ENCODE results near the gene XYLT2.
"Not testable (repeated sequence)": the region's sequence is repeated elsewhere in the genome, so short reads cannot be mapped to it uniquely, and the experiment has no call there.

The XYLT2 gene

GRCh38 chr17:50345432-50346312 lies at the start of gene XYLT2:
XYLT2 (plus strand) TSS chr17:50346126; CDS start chr17:50346141, 15 bp downstream.
- peak; percentile 92 to 94 for DNase-seq

- peak; percentile 72 to 77 for DNase-seq
Measured at GRCh38 chr17:50297407-50297865, 48.5 kb upstream of the XYLT2 start.

- DNase-seq = no peak
Measured at GRCh38 chr17:50298018-50298417, 47.9 kb upstream of the XYLT2 start.

GRCh38 chr17:50299776-50300175 lies 46.1 kb upstream of the XYLT2 start:
- no peak for DNase-seq

DNA sequence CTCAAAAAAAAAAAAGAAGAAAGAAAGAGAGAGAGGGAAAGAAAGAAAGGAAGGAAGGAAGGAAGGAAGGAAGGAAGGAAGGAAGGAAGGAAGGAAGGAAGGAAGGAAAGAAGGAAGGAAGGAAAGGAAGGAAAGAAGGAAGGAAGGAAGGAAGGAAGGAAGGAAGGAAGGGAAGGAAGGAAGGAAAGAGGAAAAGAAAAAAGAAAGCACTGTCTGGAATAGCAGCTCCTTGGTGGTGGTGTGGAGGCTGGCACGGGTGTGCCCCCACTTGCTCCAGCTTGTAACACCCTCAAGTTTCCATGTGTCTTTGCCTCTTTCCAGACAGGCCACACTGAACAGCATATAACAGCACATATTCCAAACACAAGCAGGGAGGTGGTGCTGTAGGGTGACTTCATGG lies 45.1 kb upstream of the XYLT2 start:
- DNase-seq = not testable (repeated sequence)

- DNase-seq = no peak
Measured at GRCh38 chr17:50301891-50302584, 43.9 kb upstream of the XYLT2 start.

GRCh38 chr17:50303051-50303450 lies 42.9 kb upstream of the XYLT2 start:
- no peak for DNase-seq

- no peak for DNase-seq
Measured at GRCh38 chr17:50303596-50303995, 42.3 kb upstream of the XYLT2 start.

DNA sequence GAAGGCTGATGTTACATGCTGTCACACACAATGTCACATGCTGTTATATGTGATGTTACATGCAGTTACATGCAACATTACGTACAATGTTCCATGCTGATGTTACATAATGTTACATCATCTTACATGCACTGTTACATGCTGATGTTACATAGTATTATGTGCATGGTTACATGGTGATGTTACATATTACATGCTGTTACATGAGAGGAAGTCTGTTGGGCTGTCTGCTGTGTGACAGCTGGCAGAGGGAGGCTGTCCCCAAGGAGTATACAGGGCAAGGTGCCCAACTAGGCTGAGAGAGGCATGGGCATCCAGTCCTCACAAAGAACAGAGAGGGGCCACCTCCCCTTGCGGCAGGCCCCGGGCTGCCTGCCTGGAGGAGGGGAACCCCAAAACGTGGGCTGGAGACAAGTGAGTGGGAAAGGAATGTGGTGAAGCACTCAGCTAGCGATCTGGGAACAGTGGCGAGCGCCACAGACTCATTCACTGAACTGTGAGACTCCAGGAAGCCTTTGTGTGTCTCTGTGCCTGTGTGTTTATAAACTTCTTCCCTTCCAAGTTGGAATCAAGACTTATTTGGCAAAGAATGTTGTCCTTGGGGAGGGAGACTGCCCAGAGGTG lies 41.0 kb upstream of the XYLT2 start:
- DNase-seq = no peak

DNA sequence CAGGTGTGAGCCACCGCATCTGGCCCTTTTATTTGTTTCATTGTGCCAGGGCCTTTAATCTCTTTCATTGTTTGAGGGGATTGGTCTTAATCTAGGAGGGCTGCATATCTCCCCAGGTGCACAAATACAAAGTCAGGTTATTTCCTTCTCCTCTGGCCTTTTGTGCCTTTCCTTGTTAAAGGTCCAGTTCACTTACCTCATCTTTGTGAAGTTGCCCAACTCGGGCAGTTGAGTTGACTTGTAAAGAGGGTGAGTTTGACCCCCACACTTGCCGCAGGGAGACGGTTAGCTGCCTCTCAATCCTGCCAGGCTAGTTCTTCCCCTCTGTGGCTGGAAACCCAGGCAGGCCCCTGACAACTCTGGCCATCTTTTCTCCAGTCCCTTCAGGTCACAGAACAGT lies 38.3 kb upstream of the XYLT2 start:
- no peak for DNase-seq

DNA sequence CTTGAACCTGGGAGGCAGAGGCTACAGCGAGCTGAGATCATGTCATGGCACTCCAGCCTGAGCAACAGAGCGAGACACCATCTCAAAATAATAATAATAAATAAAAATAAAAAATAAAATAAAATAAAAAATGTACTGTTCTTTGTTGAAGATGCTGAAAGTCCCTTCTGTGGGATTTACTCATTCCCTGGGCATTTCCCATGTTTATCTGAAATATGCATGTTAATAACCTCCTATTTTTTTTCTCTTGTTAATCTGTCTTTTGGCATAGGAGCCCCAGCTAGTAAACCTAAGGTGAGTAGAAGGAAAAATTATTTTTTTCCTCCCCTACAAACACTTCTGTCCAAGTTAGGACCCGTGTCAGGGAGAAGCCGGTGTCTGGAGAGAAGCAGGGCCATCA lies 37.3 kb upstream of the XYLT2 start:
- no peak for DNase-seq

- no peak for DNase-seq
Measured at GRCh38 chr17:50310455-50311111, 35.3 kb upstream of the XYLT2 start.

DNA sequence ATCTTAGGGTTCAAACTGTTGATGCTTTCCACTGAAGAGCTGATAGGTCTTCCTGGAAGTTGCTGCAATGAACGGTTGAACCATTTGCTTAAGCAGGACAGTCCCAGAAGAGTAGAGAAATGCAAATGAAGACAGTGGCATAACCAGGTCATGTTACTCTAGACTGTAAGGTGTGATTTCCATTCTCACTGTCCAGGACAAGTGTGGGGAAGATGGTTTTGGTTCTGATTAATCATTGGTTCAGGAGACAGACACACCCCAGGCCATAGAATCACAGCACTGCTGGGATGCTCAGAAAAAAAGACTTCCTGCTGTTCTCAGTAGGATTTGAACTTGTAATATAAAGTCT lies 34.8 kb upstream of the XYLT2 start:
- no peak for DNase-seq

GRCh38 chr17:50311483-50311882 lies 34.4 kb upstream of the XYLT2 start:
- no peak for DNase-seq

DNA sequence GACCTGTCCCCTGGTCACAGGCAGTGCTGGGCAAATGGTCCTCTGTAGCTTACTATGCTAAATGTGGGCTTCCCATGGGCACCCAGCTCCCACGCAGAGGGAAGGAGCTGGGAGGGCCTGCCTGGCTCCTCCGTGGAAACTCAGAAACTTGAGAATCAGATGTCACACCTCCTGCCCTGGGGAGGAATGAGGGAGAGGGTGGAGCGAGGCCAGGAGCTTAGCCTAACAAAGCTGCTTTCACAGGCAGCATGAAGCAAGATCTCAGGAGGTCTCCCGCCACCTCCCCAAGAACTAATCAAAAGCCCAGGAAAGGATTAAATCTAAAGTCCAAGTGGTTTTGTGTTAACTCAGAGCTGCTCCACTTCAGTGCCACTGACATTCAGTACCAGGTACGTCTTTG lies 33.6 kb upstream of the XYLT2 start:
- DNase-seq = no peak

DNA sequence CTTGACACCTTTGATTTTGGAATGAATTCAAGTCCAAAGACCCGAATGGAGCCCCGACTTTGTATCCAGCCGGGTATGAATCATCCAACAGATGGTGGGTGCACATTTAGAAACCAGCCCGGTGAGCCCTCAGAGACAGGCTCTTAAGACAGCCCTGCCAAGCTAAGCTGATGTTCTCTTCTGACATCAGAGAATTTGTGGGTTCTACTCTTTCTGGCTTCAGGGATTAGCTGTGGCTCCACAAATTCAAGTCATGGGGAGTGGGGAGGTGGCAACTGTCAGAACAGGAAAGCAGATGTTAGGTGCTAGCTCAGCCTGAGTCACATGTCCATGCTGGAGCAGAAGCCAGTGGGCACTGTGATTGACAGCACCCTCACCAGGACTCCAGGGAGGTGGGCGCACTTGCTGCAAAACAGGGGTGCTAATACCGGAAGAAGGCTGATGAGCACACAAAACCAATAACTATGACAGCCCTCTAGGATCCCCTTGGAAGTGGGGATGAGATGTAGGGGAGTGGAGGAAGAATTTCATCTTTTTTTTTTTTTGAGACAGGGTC lies 31.4 kb upstream of the XYLT2 start:
- DNase-seq = no peak

GRCh38 chr17:50316016-50316587 lies 29.8 kb upstream of the XYLT2 start:
- no peak for DNase-seq

- not testable (repeated sequence) for DNase-seq
Measured at GRCh38 chr17:50316660-50317059, 29.3 kb upstream of the XYLT2 start.

DNA sequence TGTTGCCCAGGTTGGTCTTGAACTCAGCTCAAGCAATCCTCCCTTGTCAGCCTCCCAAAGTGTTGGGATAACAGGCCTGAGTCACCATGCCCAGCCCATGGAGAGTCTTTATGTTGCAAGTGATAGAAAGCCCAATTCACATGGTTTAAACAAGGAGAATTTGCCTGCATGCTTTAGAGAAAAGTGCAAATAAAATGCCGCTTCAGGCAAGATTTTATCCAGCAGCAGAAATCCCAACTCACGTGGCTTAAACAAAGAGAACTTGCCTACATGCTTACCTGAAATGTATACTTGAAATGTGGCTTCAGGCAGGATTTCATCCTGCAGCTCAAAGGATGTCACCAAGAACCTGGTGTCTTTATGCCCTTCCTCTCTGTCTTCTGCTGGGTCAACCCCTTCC lies 28.8 kb upstream of the XYLT2 start:
- no peak for DNase-seq

DNA sequence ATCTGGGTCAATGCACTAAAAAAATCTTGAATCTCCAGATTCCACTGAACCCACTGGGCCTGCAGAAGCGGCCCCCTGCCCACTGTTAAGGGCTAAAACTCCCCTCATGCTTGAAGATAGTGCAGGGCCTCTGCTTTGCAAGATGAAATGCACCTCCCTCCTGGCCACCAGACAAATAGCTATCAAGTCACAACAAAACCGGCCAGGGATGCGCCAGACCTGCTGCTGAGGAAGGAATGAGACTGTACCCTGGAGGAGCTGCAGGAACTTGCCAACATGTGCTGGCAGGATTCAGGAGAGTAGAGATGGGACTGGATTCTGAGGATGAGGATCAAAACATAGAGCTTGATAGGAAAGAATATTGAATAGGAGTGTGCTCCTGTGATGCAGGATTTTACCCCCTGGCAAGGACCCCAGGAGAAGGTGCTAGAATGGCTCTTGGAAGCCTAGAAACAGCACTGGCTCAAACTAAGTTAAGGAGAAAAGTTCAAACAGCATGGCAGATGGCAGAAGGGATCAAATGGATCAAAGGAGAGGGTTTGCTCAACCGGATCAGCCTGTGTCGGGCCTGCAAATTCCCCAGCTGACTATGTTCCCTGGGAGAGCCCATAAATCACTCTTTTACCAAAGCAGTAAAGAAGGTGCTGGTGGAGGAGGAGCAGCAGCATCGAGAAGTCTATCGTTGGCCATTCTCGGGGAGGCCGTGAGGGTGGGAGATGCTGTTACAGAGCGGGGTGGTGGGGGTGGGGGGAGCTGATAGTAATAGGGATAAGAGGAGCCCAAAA lies 27.2 kb upstream of the XYLT2 start:
- DNase-seq = no peak

- no peak for DNase-seq
Measured at GRCh38 chr17:50319306-50320004, 26.5 kb upstream of the XYLT2 start.

Data from stimulated activated CD4-positive, alpha-beta T cell treated with anti-CD3 and anti-CD28 coated beads, Interleukin-4, amount 100 ng/mL, for 4 hours (primary cell).